ENCODE data around the gene PCSK5.

DNA sequence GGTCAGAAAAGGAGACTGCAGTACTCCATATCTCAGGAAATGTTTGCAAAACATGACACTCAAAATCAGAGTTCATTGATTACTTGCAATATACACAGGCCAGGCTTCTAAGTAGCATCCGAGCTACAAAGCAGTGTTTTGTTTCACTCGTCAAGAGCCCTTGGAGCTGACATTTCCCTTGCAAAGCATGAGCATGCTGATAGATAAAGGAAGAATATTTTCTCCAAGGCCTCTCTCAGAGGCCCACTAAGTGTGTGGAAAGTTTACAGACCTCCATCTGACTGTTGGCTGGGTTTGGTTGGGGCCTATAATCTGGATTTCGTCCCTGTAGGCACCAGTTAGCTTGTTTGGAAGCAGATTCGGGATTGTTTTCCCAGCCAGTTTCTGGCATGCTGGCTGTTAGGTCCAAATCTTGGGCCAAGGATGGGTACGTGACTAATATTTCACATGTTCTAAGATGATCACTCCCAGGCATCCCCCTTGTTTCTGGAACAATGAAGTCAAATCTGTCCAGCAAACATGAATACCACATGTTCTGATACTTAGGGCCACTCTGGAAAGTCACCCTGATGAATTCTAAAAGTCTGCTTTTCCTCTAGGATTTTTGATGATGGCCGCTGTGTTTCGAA, 342.5 kb downstream of the PCSK5 start:
- TF ChIP-seq POLR2A (IDR thresholded peaks at IDR 0.05; ENCODE audit: low read depth): no peak
- TF ChIP-seq, protein P1, sequence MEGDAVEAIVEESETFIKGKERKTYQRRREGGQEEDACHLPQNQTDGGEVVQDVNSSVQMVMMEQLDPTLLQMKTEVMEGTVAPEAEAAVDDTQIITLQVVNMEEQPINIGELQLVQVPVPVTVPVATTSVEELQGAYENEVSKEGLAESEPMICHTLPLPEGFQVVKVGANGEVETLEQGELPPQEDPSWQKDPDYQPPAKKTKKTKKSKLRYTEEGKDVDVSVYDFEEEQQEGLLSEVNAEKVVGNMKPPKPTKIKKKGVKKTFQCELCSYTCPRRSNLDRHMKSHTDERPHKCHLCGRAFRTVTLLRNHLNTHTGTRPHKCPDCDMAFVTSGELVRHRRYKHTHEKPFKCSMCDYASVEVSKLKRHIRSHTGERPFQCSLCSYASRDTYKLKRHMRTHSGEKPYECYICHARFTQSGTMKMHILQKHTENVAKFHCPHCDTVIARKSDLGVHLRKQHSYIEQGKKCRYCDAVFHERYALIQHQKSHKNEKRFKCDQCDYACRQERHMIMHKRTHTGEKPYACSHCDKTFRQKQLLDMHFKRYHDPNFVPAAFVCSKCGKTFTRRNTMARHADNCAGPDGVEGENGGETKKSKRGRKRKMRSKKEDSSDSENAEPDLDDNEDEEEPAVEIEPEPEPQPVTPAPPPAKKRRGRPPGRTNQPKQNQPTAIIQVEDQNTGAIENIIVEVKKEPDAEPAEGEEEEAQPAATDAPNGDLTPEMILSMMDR (IDR thresholded peaks at IDR 0.05): no peak
